NCI-H1048 (cell line): Measurements from ENCODE around the gene TMEM150B.

Experiments
- DNase-seq: peaks from one replicate; lab custom pipeline; 2025; lab: John Stamatoyannopoulos, UW

TMEM150B gene

DNA sequence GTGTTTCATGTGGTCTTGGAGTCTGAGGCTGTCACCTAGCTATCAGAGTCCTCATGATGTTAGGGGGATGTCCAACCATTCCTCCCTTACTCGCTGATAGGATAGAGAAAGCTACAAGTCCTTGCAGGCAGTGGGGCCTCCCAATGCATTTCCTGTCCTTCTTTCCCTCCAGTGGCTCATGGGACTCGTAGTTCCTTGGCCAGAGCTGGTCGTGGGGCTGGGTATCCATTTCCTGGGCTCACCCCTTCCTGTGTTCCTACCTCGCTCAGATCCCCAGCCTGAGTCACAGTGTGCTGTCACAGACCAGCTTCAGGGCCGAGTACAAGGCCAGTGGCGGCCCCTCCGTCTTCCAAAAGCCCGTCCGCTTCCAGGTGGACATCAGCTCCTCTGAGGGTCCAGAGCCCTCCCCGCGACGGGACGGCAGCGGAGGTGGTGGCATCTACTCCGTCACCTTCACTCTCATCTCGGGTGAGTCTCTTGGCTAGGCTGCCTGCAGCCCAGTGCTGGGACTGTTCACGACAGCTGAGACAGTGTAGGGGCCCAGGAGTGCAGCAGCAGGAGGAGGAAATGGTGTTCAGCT, 19.1 kb downstream of the TMEM150B start:
- no peak for DNase-seq

DNA sequence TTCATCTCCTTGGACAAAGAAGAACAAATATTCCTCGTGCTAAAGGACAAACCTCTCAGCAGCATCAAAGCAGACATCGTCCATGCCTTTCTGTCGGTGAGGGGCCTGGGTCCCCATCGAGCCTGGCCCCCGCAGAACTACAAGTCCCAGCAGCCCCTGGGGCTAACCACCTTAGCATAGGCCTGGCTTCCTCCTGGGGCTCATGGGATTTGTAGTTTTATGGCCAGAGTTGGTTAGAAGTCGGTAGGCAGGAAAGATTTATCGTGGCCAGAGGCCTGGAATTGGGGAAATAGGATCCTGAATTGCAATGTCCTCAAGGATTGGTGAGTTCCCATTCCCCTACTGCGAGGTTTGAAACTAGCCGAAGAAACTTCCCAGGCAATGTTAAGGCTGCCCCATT, 19.6 kb downstream of the TMEM150B start:
- DNase-seq = no peak

DNA sequence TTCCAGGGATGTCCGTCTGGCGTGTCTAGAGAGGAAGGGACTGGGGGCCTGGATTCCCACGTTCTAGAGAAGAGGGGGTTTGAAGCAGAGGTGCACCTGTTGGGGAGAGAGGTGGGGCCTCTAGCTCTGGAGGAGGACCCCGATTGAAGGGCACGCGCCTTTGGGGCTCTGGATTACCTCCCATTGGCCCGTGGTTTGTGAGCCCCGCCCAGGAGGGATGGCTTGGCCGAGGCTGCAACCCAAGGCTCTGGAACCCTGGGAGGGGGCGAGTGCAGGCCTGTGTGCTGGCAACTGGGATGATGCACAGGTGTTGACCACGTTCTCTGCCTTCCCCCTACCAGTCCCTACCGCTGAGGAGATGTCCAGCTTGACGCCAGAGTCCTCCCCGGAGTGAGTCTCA, 20.2 kb downstream of the TMEM150B start:
- no peak for DNase-seq

DNA sequence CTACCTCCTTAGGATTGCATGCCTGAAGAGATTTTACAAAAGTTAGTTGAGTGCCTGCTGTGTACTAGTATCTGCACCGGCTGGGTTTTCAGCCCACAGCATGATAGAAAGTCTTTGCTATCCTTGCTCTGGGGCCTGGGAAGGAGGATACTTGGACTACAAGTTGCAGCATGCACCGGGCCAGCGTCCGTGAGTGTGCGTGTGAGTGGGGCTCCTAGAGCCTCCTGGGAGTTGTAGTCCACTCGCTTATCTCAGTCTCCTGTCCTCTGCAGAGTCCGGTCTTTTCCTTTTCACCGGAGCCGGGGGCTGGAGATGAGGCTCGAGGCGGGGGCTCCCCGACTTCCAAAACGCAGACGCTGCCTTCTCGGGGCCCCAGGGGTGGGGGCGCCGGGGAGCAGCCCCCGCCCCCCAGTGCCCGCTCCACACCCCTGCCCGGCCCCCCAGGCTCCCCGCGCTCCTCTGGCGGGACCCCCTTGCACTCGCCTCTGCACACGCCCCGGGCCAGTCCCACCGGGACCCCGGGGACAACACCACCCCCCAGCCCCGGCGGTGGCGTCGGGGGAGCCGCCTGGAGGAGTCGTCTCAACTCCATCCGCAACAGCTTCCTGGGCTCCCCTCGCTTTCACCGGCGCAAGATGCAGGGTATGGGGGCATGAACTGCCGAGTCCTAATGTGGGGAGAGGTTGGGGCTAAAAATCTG, 20.7 kb downstream of the TMEM150B start:
- DNase-seq = no peak

DNA sequence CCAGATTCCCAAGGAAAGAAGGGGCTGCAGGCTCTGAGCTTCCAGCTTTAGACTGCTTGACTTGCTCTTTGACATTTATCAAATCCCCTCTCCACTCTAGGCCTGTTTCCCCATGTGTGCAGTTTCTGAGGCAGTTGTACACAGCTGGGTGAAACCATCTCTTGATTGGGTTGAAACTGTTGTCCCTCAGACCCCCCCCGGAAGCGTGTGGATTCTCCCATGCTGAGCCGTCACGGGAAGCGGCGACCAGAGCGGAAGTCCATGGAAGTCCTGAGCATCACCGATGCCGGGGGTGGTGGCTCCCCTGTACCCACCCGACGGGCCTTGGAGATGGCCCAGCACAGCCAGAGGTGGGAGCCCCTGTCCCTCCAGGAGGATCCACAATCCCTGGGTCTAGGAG, 21.7 kb downstream of the TMEM150B start:
- DNase-seq = no peak

DNA sequence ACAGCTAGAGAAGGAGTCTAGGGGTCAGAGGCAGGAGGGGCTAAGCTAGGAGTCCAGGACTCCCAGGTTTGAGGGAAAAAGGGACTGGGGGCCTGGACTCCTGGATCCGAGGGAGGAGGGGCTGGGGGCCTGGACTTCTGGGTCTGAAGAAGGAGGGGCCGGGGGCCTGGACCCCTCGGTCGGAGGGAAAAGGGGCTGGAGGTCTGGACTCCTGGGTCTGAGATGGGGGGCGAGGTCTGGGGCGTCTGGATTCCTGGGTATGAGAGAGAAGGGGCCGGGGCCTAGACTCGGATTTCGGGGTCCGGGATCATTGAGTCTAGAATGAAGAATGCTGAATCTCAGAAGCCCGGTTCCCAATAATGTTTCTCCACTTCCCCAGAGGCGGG, 22.8 kb downstream of the TMEM150B start:
- DNase-seq = no peak

DNA sequence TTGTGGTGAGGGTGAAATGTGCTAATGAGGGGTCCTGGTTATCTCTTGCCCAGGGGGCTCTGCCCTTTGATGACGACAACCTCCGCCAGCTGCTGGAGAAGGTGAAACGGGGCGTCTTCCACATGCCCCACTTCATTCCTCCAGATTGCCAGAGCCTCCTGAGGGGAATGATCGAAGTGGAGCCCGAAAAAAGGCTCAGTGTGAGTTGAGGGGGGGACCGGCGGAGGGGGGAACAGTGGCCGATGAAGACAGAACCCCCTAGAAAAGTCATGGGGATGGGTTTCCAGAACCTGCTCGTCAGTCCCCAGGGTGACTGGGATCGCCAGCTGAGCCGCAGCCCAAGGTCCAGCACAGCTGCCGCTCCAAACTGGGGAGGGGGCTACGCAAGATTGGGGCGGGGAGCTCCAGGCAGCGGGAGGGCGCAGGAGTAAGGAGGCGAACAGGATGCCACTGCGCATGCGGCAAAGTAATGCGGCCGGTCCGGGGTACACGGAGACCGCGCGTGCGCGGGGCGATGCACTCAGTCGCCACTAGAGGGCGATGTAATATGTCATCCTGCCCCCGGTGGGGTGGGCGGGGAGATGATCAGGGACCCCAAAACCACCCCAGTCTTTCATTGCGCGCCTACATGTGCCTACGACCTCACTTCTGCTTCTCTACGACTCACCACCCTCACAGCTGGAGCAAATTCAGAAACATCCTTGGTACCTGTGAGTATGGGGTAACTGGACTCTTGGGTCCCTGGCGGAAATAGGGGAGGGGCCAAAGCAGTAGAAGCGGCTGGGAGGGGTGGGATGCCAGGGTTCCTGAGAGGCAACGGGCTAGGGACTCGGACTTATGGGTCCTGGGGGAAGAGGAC, 23.5 kb downstream of the TMEM150B start:
- DNase-seq = peak; percentile 46

DNA sequence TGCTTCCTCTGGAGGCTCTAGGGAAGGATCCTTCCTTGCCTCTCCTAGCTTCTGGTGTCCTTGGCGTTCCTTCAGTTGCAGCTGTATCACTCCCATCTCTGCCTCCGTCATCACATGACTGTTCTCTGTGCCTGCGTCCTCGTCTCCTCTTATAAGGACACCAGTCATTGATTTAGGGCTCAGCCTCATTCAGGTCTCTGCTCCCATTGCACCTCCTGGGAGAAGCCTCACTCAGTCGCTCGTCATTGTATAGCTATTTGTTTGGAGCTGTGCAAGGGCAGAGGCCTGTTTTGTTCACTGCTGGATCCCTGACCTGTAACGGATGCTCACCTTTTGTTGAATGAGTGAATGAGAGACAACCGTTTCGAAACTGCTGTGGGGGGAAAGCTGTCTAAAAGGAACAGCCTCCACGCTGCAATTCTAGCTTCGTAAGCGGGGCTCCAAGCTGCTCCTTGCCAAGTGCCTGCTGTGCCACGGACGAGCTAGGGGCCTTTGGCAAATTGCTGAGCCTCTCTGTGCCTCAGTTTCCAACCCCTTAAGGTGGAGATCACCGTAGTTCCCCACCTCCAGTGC, 24.2 kb downstream of the TMEM150B start:
- DNase-seq = no peak

DNA sequence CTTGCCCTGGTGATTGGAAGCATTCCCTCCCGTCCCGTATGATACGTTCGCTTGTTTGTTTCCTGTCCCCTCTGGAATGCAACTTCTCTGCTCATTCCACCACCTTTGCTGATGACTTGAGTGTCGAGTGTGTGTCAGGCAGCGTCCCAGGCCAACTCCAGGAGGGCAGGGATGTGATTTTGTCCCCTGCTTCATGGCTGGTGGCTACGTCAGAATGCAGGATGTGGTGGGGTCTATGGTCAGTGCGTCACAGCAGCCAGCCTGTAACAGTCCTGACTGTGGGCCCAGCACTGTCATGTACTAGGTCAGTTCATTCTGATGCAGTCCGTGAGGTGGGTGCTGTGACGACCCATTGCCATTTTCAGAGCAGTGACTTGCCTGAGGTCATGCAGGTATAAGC, 25.1 kb downstream of the TMEM150B start:
- no peak for DNase-seq

DNA sequence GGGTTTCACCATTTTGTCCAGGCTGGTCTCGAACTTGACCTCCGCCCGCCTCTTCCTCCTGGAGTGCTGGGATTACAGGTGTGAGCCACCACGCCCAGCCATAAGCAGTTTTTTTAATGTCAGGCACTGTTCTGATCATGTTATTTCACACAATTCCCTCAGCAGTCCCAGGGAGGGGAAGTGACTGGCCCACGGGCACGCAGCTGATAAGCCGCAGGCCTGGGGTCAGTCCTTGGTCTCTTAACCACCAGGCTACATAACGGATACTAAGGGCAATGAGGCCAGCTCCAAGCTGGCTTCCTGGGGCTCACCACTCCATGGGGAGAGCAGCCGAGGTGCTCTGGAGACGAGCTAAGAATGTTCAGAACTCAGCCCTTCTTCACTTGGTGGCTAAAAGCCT, 27.9 kb downstream of the TMEM150B start:
- DNase-seq = no peak

DNA sequence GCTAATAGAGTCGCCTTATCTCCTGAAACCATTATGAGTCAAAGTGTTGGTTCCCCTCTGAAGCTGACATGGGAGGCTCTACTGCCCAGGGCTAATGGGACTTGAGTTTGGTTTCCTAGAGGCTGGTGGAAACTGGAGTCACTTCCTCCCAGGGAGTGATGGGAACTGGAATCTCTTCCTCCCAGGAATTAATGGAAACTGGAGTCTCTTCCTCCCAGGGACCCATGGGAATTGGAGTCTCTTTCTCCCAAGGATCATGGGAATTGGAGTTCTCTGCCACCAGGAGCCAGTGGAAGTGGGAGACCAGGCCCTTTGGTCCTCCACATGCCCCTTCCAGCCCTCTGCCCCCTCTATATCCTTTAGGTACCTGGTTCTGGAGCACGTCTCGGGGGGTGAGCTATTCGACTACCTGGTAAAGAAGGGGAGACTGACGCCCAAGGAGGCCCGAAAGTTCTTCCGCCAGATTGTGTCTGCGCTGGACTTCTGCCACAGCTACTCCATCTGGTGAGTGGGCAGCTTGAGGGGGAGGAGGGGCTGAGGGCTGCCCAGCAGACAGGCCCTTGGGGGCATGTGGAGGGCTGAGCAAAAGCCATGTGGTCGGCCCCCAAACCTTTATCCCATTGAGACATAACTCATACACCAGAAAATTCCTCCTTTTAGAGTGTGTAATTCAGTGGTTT, 35.9 kb downstream of the TMEM150B start:
- no peak for DNase-seq

DNA sequence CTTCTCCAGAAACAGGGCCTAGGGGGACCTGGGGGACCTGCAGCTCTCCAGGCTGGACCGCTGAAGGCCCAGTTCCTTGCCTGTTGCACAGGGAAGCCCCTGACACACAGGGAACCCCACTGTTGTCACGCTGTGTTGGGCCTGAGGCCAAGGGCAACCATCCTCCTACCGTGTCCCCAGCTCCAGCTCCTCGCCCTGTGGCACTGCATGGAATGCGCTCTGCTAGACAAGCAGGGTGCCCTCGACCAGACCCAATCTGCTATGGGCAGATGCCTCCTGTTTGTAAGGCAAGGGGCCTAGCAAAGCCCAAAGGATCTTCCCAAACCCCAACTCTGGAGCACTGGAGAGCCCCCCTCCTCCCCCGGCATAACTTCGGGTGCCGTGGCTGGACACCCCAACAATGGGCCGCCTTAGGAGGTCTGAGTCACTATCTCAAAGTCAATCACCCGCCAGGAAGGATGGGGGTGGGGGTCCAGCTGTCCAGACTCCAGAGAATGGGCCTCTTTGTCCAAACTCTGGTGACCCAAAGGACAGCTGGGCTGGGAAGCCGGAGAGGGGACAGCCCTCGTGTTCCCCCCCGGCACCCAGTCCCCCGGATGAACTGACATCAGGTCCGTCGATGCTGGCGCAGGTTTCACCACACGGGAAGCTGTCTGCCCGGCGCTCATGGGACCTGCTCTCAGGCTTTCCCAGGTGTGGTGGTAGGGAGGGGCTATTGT, 37.6 kb downstream of the TMEM150B start:
- no peak for DNase-seq

DNA sequence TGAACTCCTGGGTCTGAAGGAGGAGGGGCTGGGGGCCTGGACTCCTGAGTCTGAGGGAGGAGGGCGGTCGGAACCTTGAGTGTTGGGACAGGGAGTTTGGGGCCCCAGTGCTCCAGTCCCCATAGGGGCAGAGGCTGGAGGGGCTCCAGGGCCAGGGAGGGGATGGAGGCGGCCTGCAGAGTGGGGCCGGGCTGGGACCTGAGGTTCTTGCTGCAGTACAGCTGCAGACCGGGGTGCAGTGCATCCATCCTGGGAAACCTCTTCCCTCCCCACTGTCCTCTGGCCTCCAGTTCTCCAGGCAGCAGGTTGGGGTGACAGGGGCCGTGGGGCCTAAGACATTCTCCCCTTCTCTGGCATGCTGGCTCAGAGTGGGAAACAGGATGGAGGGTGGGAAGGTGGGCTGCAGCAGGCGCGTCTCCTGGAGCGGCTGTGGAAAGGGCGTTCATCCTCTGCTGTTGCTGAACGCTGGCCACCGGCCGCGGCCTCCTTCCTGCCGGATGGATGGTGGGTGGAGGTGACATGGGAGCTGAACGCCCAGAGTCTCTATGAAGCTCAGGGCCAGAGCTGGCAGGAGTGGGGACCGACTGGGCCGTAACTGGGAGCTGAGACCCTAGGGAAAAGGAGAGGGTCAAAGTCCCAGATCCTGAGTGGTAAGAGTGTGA, 39.8 kb downstream of the TMEM150B start:
- no peak for DNase-seq

DNA sequence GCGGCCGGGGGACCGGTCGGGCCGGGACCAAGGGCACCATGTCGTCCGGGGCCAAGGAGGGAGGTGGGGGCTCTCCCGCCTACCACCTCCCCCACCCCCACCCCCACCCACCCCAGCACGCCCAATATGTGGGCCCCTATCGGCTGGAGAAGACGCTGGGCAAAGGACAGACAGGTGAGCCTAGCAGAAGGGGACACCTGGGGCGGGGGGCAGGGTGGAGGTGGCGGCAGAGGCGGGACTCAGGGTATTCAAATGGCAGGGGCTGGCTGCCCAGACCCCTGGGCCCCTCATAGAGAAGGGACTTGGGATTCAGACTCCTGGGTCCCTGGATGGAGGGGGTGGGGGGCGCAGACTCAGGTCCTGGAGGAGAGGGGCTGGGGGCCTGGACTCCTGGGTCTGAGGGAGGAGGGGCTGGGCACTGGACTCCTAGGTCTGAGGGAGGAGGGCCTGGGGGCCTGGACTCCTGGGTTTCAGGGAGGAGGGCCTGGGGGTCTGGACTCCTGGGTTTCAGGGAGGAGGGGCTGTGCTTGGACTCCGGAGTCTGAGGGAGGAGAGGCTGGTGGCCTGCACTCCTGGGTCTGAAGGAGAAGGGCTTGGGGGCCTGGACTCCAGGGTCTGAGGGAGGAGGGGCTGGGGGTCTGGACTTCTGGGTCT, 40.6 kb downstream of the TMEM150B start:
- no peak for DNase-seq

DNA sequence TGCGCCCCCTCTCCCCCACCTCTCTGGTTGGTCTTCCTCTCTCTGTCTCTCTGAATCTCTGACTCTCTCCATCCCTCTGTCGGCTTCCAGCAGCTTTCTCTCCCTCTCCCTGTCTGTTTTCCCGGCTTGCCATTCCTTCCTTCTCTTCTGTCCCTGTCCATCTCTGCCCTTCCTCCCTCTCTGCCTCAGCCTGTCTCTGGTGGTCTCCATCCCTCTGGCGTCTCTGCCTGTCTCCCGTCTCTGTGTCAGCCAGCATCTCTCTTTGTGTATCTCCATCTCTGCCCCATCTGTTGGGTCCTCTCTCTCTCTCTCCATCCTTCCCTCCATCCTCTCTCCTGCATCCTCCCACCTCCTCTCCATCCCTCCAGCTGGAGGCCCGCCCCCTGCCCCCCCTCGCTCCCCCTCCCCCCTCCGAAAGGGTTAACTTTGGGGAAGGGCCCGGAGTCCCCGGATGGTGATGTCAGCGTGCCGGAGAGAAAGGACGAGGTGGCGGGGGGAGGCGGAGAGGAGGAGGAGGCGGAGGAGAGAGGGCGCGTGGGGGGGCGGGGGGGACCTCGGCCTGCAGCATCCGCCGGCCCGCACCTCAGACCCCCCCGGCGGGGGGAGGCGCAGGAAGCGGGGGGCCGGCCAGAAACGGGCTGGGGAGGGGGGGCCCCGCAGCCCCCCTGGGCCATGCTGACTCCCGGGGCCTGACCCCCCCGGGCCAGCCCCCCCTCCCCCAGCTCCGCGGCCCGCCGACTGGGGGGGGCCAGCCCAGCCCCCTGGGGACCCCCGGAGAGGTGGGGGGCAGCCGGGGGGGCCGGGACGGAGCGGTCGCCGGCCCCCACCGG, 41.4 kb downstream of the TMEM150B start, which contains the start of gene BRSK1:
BRSK1 (plus strand) TSS at position 450 of the 830 bp plus-strand sequence. CDS start 446 bp downstream, outside the sequence.
- peak; percentile 13 for DNase-seq

DNA sequence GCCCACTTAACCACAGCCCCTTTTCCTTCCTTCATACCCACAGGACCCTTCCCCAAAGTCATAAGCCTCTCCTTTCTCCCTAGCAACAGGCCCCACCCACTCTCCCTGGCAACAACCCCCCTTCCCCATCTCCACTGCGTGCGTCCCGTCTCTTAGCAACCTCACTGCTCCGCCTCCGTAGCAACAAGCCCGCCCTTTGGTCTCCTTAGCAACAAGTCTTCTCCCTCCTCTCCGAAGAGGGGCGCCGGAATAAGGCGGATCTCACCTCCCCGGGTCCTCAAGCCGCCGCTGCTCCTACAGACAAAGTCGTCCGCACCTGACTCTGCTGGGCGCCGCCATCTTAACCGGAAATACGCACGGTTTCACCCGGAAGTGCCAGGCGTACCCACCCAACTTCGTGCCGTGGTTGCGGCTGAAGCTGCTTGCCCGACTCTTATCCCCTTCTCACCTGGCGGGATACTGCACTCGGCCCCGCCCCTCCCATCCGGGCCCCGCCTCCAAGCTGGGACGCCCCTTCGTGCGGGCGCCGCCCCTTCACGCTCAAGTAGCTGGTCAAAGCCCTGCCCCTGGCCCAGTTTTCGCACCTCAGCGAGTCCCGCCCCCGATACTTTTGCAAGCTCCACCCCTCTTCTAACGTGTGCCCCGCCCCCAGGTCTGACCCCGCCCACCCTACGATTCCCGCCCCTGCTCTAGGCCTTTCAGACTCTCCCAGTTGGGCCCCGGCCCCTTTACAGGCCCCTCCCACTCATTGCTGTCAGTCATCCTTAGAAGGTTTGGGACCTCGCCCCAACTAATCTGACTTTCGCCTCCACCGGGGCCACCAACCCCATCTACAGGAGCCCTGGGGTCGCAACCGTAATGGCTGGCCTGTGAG, 45.1 kb downstream of the TMEM150B start, which contains the start of gene HSPBP1:
HSPBP1 (minus strand) TSS at position 341 of the 874 bp plus-strand sequence. CDS start 502 bp downstream, outside the sequence.
- DNase-seq = peak; percentile 92

DNA sequence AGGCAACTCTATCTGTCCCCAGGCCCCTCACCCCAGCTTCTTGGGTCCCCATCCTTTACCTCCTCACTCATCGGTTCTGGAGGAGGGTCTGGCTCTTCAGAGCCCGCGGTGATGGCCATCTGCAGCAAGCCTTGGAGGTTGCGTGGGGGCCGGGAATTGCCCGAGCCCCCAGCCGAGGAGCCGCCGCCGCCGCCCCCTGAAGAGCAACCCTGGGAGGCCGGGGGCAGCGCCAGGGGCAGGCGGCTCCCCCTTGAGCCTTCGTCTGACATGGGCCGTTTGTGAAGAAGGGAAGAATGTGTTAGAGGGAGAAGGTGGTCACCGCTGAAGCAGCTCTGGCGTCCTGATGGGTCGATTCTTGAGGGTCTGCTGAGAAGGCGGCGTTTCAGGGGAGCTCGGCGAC, 45.8 kb downstream of the TMEM150B start:
- no peak for DNase-seq
